ENCODE measurements around the gene ZNF384.
"Not testable (repeated sequence)": the region's sequence is repeated elsewhere in the genome, so short reads cannot be mapped to it uniquely, and the experiment has no call there.

Gene ZNF384

DNA sequence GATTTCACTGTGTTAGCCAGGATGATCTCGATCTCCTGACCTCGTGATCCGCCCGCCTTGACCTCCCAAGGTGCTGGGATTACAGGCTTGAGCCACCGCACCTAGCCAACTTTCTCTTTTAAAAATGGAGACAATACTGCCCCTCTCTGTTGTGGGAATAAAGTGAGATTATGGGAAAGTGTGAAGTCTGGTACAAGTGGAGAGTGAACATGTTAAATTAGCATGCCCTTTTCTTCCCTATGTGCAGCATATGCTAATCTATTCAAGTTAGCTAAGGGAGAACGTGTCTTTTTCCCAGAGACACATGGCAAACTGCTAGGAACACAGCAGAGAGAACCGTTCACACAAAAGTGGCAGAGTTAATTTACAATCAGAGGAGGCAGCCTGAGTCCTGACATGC, 36.2 kb upstream of the ZNF384 start:
- no peak overlapping the region for H3K4me3 ChIP-seq (ENCODE audit: low read length)
- DNase-seq (ENCODE audit: low read depth): no peak
- TF ChIP-seq, protein P1, sequence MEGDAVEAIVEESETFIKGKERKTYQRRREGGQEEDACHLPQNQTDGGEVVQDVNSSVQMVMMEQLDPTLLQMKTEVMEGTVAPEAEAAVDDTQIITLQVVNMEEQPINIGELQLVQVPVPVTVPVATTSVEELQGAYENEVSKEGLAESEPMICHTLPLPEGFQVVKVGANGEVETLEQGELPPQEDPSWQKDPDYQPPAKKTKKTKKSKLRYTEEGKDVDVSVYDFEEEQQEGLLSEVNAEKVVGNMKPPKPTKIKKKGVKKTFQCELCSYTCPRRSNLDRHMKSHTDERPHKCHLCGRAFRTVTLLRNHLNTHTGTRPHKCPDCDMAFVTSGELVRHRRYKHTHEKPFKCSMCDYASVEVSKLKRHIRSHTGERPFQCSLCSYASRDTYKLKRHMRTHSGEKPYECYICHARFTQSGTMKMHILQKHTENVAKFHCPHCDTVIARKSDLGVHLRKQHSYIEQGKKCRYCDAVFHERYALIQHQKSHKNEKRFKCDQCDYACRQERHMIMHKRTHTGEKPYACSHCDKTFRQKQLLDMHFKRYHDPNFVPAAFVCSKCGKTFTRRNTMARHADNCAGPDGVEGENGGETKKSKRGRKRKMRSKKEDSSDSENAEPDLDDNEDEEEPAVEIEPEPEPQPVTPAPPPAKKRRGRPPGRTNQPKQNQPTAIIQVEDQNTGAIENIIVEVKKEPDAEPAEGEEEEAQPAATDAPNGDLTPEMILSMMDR (conservative IDR thresholded peaks at IDR 0.05; ENCODE audit: low read length): no peak

DNA sequence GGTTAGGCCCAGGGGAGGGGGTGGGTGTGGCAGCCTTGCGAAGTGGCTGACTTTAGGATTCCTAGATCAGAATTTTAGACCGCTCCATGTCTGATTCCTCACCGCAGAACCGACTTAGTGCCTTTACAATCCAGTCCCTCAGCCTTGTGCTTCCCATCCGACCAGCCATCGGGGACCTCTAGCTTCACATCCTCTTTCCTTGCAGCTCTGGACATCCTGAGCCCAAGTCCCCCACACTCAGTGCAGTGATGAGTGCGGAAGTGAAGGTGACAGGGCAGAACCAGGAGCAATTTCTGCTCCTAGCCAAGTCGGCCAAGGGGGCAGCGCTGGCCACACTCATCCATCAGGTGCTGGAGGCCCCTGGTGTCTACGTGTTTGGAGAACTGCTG, 35.2 kb upstream of the ZNF384 start:
- TF ChIP-seq, protein P1 (conservative IDR thresholded peaks at IDR 0.05; ENCODE audit: low read length): no peak
- H3K4me3 ChIP-seq (ENCODE audit: low read length): peak overlapping the region; percentile 84
- DNase-seq (ENCODE audit: low read depth): no peak

DNA sequence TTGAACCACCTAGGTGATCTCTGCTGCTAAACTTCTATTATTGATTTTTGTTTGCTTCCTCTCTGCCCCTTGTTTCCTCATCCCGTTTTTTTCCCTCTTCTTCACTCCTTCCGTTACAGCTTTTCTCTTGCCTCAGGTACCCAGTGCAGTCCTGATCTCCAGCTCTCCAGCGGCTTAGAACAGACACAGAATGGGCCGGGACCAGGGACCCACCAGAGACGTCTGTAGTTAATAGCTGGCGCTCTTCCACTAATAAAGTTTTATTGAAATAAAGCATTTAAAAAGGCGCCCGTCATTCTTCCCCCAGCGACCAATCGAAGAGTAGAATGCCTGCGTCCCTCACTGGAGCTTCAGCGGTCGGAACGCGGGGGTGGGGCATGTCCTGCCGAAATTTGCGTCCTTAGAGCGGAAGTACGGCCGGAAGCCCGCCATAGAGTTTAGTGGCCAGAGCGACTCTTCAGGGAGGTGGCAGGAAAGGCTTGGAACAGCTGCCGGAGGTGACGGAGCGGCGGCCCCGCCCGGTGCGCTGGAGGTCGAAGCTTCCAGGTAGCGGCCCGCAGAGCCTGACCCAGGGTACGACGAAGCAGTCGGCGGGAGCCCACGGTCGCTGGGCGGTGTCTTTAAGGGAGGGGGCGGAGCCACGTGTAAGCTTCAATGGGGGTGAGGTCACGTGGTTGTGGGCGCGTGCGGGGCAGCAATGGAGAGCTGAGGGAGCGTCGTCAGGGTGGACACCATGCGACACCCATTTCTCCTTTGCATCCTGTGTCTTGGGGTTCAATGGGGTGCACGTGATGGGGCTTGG, 34.6 kb upstream of the ZNF384 start, which contains the start of gene COPS7A:
Gene COPS7A, plus strand, starts transcription at position 440 of the 802 bp plus-strand sequence. CDS start 611 bp downstream, outside the sequence.
- TF ChIP-seq, protein P1 (conservative IDR thresholded peaks at IDR 0.05; ENCODE audit: low read length): no peak
- DNase-seq (ENCODE audit: low read depth): peak; percentile 96
- peak within 1 kb of the TSS; percentile 84 for H3K4me3 ChIP-seq (ENCODE audit: low read length)

DNA sequence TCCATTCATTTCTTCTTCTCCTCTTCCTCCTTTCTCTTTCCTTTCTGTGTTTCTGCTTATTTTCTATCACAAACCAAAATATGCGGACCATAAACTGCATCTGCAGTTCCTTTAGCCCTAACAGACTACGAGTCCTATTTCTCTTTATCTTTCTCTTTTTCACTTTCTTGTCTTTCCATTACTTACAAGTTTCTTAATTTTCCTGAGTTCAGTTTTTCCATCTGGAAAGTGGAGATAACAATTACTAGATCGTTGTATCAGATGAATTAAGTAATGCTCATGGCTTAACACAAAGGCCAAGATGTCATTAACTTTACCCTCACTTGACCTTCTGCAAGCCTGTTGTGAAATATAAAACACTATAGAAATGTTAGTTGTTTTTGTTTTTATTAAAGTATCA, 33.7 kb upstream of the ZNF384 start:
- no peak for DNase-seq (ENCODE audit: low read depth)
- no peak overlapping the region for H3K4me3 ChIP-seq (ENCODE audit: low read length)
- TF ChIP-seq, protein P1 (conservative IDR thresholded peaks at IDR 0.05; ENCODE audit: low read length): no peak

DNA sequence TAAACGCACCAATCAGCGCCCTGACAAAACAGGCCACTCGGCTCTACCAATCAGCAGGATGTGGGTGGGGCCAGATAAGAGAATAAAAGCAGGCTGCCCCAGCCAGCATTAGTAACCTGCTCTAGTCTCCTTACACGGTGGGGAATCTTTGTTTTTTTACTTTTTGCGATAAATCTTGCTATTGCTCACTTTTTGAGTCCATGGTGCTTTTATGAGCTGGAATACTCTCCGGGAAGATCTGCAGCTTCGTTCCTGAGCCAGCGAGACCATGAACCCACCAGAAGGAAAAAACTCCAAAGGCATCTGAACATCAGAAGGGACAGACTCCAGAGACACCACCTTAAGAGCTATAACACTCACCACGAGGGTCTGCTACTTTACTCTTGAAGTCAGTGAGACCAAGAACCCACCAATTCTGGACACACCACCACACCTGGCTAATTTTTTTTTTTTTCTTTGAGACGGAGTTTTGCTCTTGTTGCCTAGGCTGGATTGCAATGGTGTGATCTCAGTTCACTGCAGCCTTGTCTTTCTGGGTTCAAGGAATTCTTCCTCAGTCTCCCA, 27.8 kb upstream of the ZNF384 start:
- H3K4me3 ChIP-seq (ENCODE audit: low read length): no peak overlapping the region
- TF ChIP-seq, protein P1 (conservative IDR thresholded peaks at IDR 0.05; ENCODE audit: low read length): no peak

DNA sequence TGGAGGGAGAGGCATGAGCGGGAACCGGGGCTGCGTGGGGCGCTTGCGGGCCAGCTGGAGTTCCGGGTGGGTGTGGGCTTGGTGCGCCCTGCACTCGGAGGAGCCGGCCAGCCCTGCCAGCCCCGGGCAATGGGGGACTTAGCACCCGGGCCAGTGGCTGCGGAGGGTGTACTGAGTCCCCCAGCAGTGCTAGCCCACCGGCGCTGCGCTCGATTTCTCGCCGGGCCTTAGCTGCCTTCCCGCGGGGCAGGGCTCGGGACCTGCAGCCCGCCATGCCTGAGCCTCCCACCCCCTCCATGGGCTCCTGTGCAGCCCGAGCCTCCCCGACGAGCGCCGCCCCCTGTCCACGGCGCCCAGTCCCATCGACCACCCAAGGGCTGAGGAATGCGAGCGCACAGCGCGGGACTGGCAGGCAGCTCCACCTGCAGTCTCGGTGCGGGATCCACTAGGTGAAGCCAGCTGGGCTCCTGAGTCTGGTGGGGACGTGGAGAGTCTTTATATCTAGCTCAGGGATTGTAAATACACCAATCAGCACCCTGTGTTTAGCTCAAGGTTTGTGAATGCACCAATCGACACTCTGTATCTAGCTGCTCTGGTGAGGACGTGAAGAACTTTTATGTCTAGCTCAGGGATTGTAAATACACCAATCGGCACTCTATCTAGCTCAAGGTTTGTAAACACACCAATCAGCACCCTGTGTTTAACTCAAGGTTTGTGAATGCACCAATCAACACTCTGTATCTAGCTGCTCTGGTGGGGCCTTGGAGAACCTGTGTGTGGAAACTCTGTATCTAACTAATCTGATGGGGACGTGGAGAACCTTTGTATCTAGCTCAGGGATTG, 27.1 kb upstream of the ZNF384 start:
- not testable (repeated sequence) for DNase-seq (ENCODE audit: low read depth); H3K4me3 ChIP-seq (ENCODE audit: low read length)

More for the DNA sequence above, 27.8 kb upstream of the ZNF384 start:
- DNase-seq (ENCODE audit: low read depth): no peak

DNA sequence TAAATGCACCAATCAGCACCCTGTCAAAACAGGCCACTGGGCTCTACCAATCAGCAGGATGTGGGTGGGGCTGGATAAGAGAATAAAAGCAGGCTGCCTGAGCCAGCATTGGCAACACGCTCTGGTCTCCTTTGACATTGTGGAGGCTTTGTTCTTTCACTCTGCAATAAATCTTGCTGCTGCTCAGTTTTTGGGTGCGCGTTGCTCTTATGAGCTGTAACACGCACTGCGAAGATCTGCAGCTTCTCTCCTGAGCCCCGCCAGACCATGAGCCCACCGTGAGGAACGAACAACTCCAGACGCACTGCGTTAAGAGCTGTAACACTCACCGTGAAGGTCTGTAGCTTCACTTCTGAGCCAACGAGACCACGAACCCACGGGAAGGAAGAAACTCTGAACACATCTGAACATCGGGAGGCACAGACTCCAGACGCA, 19.8 kb upstream of the ZNF384 start:
- DNase-seq (ENCODE audit: low read depth): no peak
- TF ChIP-seq, protein P1 (conservative IDR thresholded peaks at IDR 0.05; ENCODE audit: low read length): no peak
- no peak overlapping the region for H3K4me3 ChIP-seq (ENCODE audit: low read length)

DNA sequence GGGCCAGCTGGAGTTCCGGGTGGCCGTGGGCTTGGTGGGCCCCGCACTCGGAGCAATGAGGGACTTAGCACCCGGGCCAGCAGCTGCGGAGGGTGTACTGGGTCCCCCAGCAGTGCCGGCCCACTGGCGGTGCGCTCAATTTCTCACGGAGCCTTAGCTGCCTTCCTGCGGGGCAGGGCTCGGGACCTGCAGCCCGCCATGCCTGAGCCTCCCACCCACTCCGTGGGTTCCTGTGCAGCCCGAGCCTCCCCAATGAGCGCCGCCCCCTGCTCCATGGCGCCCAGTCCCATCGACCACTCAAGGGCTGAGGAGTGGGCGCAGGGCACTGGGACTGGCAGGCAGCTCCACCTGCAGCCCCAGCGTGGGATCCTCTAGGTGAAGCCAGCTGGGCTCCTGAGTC, 19.2 kb upstream of the ZNF384 start:
- H3K4me3 ChIP-seq (ENCODE audit: low read length): not testable (repeated sequence)

More for the DNA sequence above, 19.2 kb upstream of the ZNF384 start:
- not testable (repeated sequence) for DNase-seq (ENCODE audit: low read depth)

Data from AG10803 (cell line).